HG03135 (cell line): ENCODE results near the gene CCSER1.
"Not testable (repeated sequence)": the region's sequence is repeated elsewhere in the genome, so short reads cannot be mapped to it uniquely, and the experiment has no call there.

ENCODE experiments used
- ATAC-seq: cut with Tn5 transposase; IDR thresholded peaks from one replicate; pipeline ENCODE4 v1.9.1; 2021; ENCODE audit warnings: mild to moderate bottlenecking, moderate library complexity; ENCODE audit not compliant: unreplicated experiment

The CCSER1 gene

DNA sequence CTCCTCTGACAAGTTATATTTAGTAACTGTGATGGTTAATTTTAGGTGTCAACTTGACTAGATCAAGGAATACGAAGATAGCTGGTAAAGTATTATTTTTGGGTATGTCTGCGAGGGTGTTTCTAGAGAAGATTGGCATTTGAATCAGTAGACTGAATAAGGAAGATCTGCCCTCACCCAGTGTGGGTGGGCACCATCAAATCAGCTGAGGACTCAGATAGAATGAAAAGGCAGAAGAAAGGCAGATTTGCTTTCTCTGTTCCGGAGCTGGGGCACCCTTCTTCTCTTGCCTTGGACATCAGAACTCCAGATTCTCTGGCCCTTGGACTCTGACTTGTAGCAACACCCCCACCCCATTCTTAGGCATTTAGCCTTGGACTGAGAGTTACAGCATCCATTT lies 981.6 kb downstream of the CCSER1 start:
- no peak for ATAC-seq

DNA sequence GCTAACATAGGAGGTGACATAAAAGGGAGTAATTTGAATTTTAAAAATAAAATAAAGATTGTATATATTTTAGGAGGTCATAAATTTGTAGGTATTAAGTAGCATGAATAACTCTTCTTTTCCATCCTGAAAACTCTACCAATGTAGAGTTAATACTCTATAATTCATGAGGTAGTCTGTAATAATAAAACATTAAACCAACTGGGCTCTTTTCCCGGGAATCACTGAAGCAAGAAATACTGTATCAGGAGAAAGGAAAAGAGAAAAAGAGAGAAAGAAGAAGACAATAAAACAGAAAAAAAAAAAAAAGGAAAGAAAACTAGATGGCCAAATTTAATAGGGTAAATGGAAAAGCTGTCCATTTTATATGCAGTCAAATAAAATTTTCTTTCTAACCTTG lies 984.4 kb downstream of the CCSER1 start:
- no peak for ATAC-seq

DNA sequence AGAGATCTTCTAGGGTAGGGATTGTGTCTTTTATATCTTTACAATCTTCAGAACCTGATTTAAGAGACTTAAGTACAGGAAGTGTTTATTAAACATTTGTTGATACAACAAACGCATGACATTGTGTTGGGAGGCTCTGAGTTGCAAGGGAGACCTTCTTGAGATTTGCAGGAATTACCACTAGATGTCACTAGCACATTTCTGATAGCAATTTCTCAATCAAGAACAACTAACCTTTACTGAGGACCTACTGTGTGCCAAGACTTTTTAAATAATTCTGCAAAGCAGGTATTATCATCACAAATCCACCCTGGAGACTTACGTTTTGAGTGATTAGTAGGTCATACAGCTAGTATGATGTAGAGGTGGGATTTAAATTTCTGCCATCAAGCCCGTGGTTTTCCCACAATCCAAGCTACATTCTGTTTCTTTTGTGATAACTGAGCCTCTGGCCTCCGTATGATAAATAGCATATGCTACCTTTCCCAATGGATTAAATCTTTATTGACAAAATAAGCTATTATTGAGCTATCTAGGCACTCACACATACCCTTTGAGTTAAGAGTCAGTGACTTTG lies 986.0 kb downstream of the CCSER1 start:
- no peak for ATAC-seq

DNA sequence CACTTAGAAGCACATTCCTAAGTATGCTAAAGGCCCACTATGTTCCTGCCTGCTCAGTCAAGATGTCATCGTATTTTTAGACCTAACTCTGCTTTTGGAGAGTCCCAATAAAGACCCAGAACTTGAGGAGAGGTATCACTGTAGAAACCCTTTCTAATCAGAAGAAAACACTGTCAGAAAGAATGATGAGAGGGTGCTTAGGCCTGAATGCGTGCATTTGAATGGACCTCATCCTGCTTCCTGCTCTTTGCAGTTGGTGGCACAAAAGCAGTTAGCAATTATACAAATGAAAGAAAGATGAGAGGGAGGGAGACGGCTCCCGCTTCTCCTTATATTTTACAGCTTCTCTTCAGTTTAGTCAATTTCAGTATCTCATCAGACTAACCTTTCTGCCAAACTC lies 987.2 kb downstream of the CCSER1 start:
- ATAC-seq: no peak

DNA sequence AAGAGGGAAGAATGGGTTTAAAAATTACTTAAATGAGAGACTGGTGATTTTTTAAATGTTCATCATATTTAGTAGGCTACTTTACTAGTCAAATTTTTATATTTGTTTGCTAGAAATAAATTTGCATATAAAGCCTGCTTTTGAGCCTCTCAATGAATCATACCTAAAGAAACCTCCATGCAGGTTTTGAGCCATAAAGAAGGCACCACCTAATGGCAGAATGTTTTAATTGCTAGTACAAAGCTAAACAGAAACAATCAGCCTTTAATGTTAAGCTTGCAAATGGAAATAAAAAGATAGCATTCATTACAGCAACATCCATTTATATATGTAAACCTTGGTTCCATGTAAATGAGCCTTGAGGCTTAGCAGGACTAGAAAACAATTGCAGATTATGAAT lies 989.7 kb downstream of the CCSER1 start:
- no peak for ATAC-seq

DNA sequence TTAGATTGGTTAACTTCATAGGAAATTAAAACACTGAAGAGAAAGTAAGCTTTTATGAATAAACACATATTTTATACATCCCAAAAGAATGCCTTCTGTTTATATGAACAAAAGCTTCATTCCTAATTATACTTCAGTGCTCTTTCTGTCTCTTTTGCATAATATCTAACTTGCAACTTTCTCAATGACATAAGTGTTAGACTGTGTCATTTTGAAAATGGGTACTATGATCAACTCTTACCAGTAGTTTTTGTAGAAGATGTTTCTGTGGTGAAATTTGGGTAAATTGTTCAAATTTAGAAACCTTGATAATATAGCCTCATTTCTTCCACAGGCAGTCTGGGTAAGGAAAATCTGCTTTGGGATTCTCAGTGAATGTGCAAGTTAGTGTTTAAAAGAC lies 991.4 kb downstream of the CCSER1 start:
- ATAC-seq: peak; percentile 65

DNA sequence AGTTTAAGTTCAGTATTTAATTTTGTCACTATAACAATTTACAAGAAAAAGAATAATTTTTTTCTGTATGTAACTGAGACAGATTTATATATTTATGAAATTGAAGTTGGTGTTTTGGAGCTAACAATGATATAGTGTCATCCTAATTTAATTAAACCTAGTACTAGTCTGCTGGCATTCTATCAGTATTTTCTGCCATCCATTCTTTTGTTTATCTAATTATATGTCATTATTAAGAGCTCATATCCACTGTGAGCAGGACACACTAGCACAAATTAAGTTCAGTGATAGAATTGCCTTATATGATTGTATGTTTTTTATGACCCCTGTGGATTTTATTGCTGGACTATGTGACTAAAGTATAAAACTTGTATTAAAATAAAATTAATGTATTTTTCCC lies 996.5 kb downstream of the CCSER1 start:
- ATAC-seq: no peak

DNA sequence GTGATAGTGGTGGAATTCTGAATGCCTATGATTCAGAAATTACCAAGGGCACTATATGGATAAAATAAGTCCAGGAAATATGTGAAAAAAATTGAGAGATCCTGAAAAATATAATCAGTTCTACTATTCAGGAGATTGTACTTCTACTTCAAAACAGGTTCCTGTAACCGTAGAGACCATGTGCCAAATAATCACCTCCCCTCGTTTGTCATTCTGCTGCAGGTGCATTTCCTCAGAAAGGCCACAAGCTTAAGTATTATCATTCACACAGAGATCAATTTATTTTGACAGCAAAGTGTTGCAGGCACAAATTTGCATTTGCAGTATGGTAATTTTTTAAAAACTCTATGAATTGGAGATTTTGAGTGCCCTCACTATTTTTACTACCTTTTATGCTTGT lies 1000.0 kb downstream of the CCSER1 start:
- no peak for ATAC-seq

DNA sequence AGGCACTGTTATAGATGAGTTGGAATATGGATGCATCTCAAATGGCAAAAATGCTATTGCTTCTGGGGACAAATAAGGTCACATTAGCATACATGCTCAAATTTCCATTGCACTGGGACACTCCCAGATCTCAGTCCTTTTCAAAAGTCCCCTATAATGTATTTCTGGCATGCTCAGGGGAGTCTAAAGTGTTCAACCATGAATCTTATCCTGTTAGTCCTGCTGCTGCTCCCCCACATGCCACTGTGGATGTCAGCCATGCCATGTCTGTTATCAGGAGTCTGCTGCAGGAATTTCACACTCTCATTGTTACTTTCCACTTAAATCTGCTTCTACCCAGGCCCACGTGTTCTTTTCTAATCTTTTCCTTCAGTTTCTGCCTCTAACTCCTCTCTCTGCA lies 1000.6 kb downstream of the CCSER1 start:
- no peak for ATAC-seq

DNA sequence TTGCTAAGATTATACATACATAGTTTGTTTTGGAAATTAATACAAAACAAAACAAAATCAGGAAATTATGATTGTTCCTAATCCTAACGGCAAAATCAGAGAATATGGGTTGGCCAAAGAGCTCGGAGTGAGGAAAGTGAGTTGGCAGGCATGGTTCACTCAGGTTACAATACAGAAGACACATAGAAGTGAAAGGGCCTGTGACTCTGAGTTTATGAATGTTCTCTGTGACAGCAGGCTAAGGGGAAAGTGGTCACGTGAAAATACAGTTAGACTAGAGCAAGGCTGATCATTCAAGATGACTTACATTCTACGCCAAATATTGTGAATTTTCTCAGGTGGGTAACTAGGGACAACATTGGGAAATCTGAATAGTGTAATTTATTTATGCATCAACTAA lies 1001.3 kb downstream of the CCSER1 start:
- no peak for ATAC-seq

DNA sequence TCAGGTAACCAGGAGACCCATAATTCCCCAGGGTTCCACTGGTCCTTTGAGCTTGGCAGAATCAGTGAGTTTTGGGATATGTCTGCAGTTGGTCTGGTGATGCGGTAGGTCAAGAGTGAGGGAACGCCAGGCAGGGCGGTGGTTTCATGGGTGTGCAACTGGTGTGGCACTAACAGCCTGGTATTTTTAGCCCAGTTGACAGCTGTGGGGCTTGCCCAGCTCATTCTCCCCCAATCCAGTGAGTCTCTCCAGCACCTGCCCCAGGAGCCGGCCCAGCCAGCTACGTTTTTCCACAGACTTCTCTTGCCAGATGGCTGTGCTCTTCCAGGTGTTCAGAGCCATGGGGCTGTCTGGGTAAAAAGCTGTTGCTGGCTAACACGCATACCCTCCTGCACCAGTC lies 1019.9 kb downstream of the CCSER1 start:
- no peak for ATAC-seq

DNA sequence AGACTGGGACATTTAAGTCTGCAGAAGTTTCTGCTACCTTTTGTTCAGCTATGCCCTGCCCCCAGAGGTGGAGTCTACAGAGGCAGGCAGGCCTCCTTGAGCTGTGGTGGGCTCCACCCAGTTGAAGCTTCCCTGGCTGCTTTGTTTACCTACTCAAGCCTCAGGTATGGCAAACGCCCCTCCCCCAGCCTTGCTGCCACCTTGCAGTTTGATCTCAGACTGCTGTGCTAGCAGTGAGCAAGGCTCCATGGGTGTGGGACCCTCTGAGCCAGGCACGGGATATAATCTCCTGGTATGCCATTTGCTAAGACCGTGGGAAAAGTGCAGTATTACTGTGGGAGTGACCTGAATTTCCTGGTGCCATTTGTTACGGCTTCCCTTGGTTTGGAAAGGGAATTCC lies 1026.8 kb downstream of the CCSER1 start:
- not testable (repeated sequence) for ATAC-seq

DNA sequence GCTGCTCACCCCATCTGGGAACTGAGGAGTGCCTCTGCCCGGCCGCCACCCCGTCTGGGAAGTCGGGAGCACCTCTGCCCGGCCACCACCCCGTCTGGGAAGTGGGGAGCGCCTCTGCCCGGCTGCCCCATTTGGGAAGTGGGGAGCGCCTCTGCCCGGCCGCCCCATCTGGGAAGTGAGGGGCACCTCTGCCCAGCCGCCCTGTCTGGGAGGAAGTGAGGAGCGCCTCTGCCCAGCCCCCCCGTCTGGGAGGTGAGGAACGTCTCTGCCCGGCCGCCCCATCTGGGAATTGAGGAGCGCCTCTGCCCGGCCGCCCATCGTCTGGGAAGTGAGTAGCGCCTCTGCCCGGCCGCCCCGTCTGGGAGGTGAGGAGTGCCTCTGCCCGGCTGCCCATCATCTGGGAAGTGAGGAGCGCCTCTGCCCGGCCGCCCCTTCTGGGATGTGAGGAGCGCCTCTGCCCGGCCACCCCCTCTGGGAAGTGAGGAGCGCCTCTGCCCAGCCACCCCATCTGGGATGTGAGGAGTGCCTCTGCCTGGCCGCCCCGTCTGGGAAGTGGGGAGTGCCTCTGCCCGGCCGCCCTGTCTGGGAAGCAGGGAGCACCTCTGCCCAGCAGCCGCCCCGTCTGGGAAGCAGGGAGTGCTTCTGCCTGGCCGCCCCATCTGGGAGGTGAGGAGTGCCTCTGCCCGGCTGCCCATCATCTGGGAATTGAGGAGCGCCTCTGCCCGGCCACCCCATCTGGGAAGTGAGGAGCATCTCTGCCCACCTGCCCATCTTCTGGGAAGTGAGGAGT lies 1040.9 kb downstream of the CCSER1 start:
- ATAC-seq: not testable (repeated sequence)

DNA sequence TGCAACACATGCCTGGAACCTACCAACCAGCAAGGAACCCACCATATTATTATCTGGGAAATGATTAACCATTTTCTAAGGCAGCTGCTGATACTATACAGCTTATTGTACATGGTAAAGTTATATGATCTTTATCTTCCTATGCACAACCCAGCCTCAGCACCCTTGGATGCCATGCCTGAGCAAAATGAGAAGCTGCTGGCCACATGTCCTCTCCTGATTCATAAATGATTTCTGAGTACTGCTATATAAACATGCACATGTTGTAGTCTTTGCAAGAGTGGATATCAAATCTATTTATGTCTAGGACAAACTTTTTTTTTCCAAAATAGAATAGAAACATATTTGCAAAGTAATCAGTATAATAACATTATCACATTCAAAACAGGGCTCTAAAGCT lies 1043.6 kb downstream of the CCSER1 start:
- ATAC-seq: no peak

DNA sequence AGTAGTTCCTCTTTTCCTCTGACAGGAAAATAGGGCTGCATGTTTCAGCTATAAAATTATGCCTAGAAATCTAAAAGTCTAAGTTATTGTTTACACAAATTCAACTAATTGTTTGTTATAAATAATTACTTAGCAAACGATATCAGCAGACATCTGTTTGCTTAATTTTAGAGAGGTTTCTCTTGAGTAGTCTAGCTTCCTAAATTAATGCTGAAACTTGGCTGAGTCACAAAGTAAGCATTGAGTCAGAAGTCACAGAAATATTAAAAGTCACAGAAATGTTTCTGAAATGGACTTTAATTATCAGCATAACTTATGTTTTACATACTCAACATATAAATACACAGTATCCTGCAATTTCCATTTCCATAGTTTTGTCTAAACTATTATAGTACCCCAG lies 1044.0 kb downstream of the CCSER1 start:
- ATAC-seq: no peak

DNA sequence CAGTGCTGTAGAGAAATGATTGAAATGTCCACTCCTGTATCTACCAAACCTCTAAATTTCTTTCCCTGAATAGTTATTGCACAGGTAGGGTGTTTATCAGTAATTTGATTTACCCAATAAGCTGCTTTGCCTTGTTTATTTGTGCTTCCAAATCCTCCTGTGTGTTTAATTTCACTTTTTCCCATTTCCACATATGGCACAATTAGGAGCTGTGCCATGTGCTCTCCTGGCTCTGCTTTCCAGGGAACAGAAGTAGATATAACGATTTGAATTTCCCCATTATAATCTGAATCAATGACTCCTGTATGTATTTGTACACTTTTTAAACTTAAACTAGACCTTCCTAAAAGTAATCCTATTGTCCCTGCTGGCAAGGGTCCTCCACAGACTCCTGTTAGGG lies 1057.9 kb downstream of the CCSER1 start:
- not testable (repeated sequence) for ATAC-seq

DNA sequence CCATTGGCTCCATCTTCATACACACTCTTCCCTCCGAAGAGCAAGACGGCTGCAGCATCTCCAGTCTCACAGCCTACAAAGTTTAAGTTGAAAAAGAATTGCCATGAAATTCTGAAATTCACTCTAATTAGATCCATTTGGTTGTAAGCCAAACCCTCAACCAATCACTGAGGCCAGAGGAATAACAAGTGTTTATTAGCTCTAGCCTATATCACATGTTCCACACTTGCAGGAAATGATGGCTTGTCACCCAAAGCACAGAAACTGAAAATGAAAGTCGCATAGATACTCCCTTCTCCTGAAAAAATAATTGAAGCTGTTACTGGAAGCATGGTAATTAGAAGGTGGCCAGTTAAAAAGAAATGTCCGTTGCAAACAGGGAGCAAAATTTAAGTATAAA lies 1071.8 kb downstream of the CCSER1 start:
- ATAC-seq: no peak

DNA sequence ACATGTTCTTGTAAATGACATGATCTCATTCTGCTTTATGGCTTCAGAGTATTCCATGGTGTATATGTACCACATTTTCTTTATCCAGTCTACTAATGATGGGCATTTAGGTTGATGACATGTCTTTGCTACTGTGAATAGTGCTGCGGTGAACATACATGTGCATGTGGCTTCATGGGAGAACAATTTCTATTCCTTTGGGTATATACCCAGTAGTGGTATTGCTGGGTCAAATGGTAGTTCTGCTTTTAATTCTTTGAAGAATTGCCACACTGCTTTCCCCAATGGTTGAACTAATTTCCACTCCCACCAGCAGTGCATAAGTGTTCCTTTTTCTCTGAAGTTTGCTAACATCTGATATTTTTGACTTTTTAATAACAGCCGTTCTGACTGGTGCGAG lies 1080.3 kb downstream of the CCSER1 start:
- ATAC-seq: no peak

DNA sequence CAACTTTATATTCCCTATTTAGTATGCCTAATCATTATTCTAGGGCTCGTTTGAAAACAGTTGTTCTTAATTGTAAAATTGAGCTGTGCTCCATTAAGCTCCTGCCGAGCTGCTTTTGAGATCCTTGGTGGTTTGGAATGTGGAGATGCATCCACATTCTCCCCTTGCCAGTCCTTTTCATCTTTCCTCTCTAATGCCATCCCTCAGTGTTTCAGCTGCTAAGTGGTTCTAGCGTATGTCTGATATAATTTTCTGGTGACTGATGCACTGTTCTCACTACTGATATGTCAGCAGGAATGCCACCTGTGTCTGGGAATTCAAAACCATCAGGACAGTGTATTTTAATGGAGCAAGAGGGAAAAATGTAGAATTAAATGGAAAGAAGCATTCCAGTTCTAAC lies 1085.0 kb downstream of the CCSER1 start:
- ATAC-seq: no peak

DNA sequence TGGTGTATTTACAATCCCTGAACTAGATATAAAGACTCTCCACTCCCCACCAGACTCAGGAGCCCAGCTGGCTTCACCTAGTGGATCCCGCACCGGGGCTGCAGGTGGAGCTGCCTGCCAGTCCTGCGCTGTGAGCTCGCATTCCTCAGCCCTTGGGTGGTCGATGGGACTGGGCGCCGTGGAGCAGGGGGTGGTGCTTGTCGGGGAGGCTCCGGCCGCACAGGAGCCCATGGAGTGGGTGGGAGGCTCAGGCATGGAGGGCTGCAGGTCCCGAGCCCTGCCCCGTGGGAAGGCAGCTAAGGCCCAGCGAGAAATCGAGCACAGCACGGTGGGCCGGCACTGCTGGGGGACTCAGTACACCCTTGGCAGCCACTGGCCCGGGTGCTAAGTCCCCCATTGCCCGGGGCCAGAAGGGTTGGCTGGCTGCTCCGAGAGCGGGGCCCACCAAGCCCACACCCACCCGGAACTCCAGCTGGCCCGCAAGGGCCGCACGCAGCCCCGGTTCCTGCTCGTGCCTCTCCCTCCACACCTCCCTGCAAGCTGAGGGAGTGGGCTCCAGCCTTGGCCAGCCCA lies 1090.7 kb downstream of the CCSER1 start:
- ATAC-seq: not testable (repeated sequence)

DNA sequence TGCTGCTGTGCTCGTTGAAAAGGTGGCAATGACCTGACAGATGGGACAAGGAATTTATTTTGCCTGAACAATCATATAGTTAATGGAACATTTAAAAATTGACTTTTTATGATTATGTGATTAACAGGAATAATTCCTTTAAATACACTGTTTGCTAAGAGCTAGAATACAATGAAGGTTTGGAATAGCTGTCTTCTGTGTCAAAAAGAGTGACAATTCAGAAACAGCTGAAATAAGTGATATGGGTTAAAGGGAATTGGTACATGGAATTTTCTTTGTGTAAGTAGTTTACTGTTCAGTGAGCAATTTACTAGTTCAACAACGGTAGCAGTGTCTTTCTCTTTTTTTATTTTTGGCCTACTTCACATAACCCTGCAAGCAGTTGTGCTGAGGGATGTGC lies 1093.1 kb downstream of the CCSER1 start:
- no peak for ATAC-seq

DNA sequence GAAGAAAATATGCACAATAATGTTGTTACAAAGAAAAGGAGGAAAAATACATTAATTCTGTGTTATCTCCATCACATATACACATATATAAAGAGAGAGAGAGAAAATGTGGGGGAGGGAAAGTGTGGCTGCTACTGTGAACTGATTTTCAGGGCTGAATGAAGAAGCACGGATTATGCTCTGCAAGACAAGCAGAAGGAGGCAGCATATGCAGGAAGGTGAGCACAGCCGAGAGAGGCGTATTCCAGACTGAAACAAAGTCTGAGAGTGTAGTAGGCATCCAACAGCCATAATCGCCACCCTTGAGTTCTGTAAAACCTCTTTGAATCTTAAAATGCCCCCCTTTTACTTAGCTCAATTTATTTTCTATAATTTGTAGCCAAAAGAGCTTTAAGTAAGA lies 1094.8 kb downstream of the CCSER1 start:
- no peak for ATAC-seq

DNA sequence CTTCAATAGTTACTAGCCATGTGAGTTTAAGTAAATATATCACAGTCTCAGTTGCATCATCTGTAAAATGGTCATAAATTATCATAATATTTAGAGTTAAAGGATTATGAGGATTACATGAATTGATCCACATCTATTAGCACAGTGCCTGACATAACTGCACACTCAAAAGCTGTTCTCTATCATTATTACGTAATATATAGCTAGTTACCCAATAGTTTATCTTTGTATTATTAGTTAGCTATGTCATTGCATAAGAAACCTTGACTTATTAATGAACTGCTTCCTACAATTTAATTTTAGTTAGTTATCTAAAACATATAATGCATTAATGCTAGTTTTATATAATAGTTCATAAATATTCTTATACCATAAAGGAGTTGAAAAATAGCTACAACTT lies 1099.7 kb downstream of the CCSER1 start:
- no peak for ATAC-seq
